ENCODE results near the gene CERS4.
A peak's percentile ranks its signal among the peaks of the same experiment; 100 is the strongest.

CERS4 gene

GRCh38 chr19:8306235-8307054 is 97.3 kb downstream of the CERS4 start:
- Histone ChIP-seq H3K9ac (ENCODE audit: low read length) (no peak overlapping the region), H4K91ac (ENCODE audit: low read depth, low read length) (no peak overlapping the region), H3K79me1 (ENCODE audit: low read length) (peaks cover 2% of the 10 kb centered on the region), H3K27me3 (ENCODE audit: insufficient read depth, low read length) (no peaks in the 10 kb centered on the region), H3K79me2 (ENCODE audit: control insufficient read depth, insufficient read depth, low read length, poor library complexity) (no peaks in the 10 kb centered on the region), H4K12ac (ENCODE audit: low read depth, low read length) (no peak overlapping the region), H3K4me1 (ENCODE audit: control insufficient read depth in 1 of 2, insufficient read depth in 2 of 2, low read length in 2 of 2) (peaks cover 8 to 11% of the 10 kb centered on the region in 2 experiments), H3K27ac (ENCODE audit: low read depth, low read length) (no peak overlapping the region), H2BK120ac (ENCODE audit: insufficient read depth, low read length, poor library complexity) (no peak overlapping the region), H2BK5ac (ENCODE audit: low read depth, low read length, poor library complexity) (no peak overlapping the region), H3K23ac (ENCODE audit: low read length) (no peak overlapping the region), H3K4ac (ENCODE audit: low read depth, low read length) (no peak overlapping the region), H3K14ac (ENCODE audit: low read length) (no peak overlapping the region), H3K18ac (ENCODE audit: low read length) (no peak overlapping the region), H2AK5ac (ENCODE audit: low read length) (no peak overlapping the region), H3K36me3 (ENCODE audit: control insufficient read depth in 1 of 2, insufficient read depth in 2 of 2, low read length in 2 of 2) (peaks cover 20% of the 10 kb centered on the region in 2 experiments), H3K9me3 (ENCODE audit: insufficient read depth, low read depth, low read length) (peaks cover 2% of the 10 kb centered on the region), H3K4me3 (ENCODE audit: low read depth, low read length) (no peak overlapping the region), H2AFZ (ENCODE audit: insufficient read depth, low read length, poor library complexity) (no peak overlapping the region), H2BK12ac (ENCODE audit: low read length) (no peak overlapping the region), H3K4me2 (ENCODE audit: low read length) (no peak overlapping the region), H4K8ac (ENCODE audit: low read depth, low read length) (no peak overlapping the region)
- DNase-seq: no peak
- no CpG with 5 or more reads among the region's 17 CpGs for WGBS (ENCODE audit: extremely low coverage, insufficient coverage, insufficient read length)

DNA sequence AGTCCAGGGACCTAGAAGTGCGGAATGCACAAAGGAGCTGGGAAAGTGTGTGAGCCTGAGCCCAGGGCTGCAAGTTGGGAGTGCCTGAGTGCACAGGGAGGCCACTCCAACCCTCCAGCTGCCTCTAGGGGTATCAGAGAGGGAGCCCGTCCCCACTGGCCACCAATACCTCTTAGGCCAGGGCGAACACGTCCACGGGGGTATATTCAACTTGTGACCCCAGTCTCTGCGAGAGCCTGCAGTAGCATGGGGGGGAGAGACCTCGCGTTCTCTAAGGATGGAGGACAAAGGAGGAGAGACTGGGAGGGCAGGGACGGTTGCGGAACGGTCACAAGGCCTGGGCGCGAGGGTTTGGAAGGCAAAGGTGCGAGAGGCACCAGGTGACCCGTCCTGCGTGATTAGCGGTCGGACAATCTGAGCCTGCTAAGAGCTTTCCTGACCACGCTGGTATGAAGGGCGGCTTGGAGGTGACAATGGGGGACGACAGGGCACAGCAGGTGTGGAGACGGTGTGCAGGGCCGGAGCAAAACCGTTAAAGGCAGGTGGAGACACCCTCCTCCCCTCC is 98.3 kb downstream of the CERS4 start:
- Histone ChIP-seq H3K9ac (ENCODE audit: low read length) (no peak overlapping the region), H3K36me3 (ENCODE audit: control insufficient read depth in 1 of 2, insufficient read depth in 2 of 2, low read length in 2 of 2) (peaks cover 24 to 25% of the 10 kb centered on the region in 2 experiments), H3K14ac (ENCODE audit: low read length) (peak overlapping the region; percentile 12), H3K4me3 (ENCODE audit: low read depth, low read length) (peak overlapping the region; percentile 76), H2BK5ac (ENCODE audit: low read depth, low read length, poor library complexity) (no peak overlapping the region), H3K79me2 (ENCODE audit: control insufficient read depth, insufficient read depth, low read length, poor library complexity) (no peaks in the 10 kb centered on the region), H3K27me3 (ENCODE audit: insufficient read depth, low read length) (no peaks in the 10 kb centered on the region), H4K8ac (ENCODE audit: low read depth, low read length) (peak overlapping the region; percentile 3), H4K91ac (ENCODE audit: low read depth, low read length) (no peak overlapping the region), H3K23ac (ENCODE audit: low read length) (no peak overlapping the region), H3K18ac (ENCODE audit: low read length) (no peak overlapping the region), H2AK5ac (ENCODE audit: low read length) (no peak overlapping the region), H2AFZ (ENCODE audit: insufficient read depth, low read length, poor library complexity) (no peak overlapping the region), H3K4me2 (ENCODE audit: low read length) (peak overlapping the region; percentile 80), H2BK120ac (ENCODE audit: insufficient read depth, low read length, poor library complexity) (no peak overlapping the region), H3K4me1 (ENCODE audit: control insufficient read depth in 1 of 2, insufficient read depth in 2 of 2, low read length in 2 of 2) (peaks cover 8 to 11% of the 10 kb centered on the region in 2 experiments), H4K12ac (ENCODE audit: low read depth, low read length) (no peak overlapping the region), H3K27ac (ENCODE audit: low read depth, low read length) (no peak overlapping the region), H2BK12ac (ENCODE audit: low read length) (no peak overlapping the region), H3K4ac (ENCODE audit: low read depth, low read length) (no peak overlapping the region), H3K79me1 (ENCODE audit: low read length) (peaks cover 2% of the 10 kb centered on the region), H3K9me3 (ENCODE audit: insufficient read depth, low read depth, low read length) (peaks cover 2% of the 10 kb centered on the region)
- no CpG with 5 or more reads among the region's 24 CpGs for WGBS (ENCODE audit: extremely low coverage, insufficient coverage, insufficient read length)
- DNase-seq: no peak

DNA sequence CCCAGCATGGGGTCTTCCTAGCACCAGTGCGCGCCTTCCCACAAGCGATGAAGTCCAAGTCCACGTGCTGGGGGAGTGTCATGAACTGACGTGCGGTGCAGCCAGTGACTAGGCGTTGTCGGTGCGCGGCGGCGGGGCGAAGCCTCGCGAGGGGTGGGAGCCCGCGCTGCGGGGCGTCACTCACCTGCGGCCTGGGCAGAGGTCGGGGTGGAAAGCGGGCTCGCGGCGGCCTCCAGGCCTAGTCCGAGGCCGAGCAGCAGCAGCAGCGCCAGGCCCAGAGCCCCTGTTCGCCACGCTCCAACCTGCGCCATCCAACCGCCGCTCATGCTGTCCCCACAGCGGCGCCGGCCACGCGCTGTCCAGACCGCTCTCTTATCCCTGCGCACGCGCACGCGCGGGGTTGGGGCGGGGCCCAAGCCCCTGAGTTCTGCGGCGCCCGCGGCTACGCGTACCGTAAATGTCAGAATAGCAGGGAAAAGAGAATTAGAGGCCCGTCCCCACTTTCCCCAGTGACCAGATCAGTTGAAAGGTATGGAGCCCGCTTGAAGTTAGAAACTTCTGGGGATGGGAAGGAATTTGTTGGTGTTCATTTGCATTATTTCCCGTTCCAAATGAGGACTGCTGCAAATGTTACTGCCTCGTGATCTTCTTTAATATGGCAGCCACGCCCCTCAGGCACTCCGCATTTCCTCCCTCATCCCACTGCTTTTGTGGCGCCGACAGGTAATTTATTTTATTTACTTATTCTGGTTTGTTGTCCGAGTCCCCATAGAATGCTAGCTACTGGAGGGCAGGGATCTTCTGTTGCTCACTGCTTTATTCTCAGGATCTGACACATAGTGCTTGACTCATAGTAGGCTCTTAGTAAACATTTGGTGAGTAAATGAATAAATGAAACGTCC is 99.0 kb downstream of the CERS4 start, which contains the start of gene CD320:
TSS of gene CD320 (minus strand) at position 394 of the 902 bp plus-strand sequence. CDS start at position 326, 68 bp downstream.
- H3K27ac ChIP-seq (ENCODE audit: low read depth, low read length): no peak within 1 kb of the TSS
- DNase-seq: peak; percentile 80 to 95
- H4K8ac ChIP-seq (ENCODE audit: low read depth, low read length): peak within 1 kb of the TSS; percentile 3

GRCh38 chr19:8308891-8309291 is 99.7 kb downstream of the CERS4 start:
- peaks cover 2% of the 10 kb centered on the region for H3K9me3 ChIP-seq (ENCODE audit: insufficient read depth, low read depth, low read length)
- H2BK120ac ChIP-seq (ENCODE audit: insufficient read depth, low read length, poor library complexity): no peak overlapping the region
- no peaks in the 10 kb centered on the region for H3K79me2 ChIP-seq (ENCODE audit: control insufficient read depth, insufficient read depth, low read length, poor library complexity)
- H3K4me1 ChIP-seq (ENCODE audit: control insufficient read depth in 1 of 2, insufficient read depth in 2 of 2, low read length in 2 of 2): peaks cover 8 to 11% of the 10 kb centered on the region in 2 experiments
- H2AK5ac ChIP-seq (ENCODE audit: low read length): no peak overlapping the region
- H3K23ac ChIP-seq (ENCODE audit: low read length): no peak overlapping the region
- H3K4ac ChIP-seq (ENCODE audit: low read depth, low read length): no peak overlapping the region
- H4K8ac ChIP-seq (ENCODE audit: low read depth, low read length): no peak overlapping the region
- H3K27ac ChIP-seq (ENCODE audit: low read depth, low read length): no peak overlapping the region
- peaks cover 2% of the 10 kb centered on the region for H3K79me1 ChIP-seq (ENCODE audit: low read length)
- peaks cover 28 to 31% of the 10 kb centered on the region in 2 experiments for H3K36me3 ChIP-seq (ENCODE audit: control insufficient read depth in 1 of 2, insufficient read depth in 2 of 2, low read length in 2 of 2)
- H4K91ac ChIP-seq (ENCODE audit: low read depth, low read length): no peak overlapping the region
- peak overlapping the region; percentile 80 for H3K4me2 ChIP-seq (ENCODE audit: low read length)
- H3K9ac ChIP-seq (ENCODE audit: low read length): no peak overlapping the region
- H2BK5ac ChIP-seq (ENCODE audit: low read depth, low read length, poor library complexity): no peak overlapping the region
- H2AFZ ChIP-seq (ENCODE audit: insufficient read depth, low read length, poor library complexity): no peak overlapping the region
- H3K14ac ChIP-seq (ENCODE audit: low read length): no peak overlapping the region
- H3K27me3 ChIP-seq (ENCODE audit: insufficient read depth, low read length): no peaks in the 10 kb centered on the region
- no peak for DNase-seq
- WGBS (ENCODE audit: extremely low coverage, insufficient coverage, insufficient read length): no CpG with 5 or more reads among the region's 17 CpGs
- no peak overlapping the region for H3K4me3 ChIP-seq (ENCODE audit: low read depth, low read length)
- H3K18ac ChIP-seq (ENCODE audit: low read length): no peak overlapping the region
- no peak overlapping the region for H2BK12ac ChIP-seq (ENCODE audit: low read length)
- no peak overlapping the region for H4K12ac ChIP-seq (ENCODE audit: low read depth, low read length)

More for the DNA sequence above, 99.0 kb downstream of the CERS4 start, which contains the start of gene CD320:
- Histone ChIP-seq H3K9ac (ENCODE audit: low read length) (peak within 1 kb of the TSS; percentile 48), H3K18ac (ENCODE audit: low read length) (no peak within 1 kb of the TSS), H3K4ac (ENCODE audit: low read depth, low read length) (no peak within 1 kb of the TSS), H2AK5ac (ENCODE audit: low read length) (no peak within 1 kb of the TSS), H3K27me3 (ENCODE audit: insufficient read depth, low read length) (no peaks in the 10 kb centered on the region), H4K91ac (ENCODE audit: low read depth, low read length) (peak within 1 kb of the TSS; percentile 33), H3K4me3 (ENCODE audit: low read depth, low read length) (peak within 1 kb of the TSS; percentile 76), H4K12ac (ENCODE audit: low read depth, low read length) (peak within 1 kb of the TSS; percentile 20), H3K14ac (ENCODE audit: low read length) (peak within 1 kb of the TSS; percentile 47), H3K4me1 (ENCODE audit: control insufficient read depth in 1 of 2, insufficient read depth in 2 of 2, low read length in 2 of 2) (peaks cover 8 to 11% of the 10 kb centered on the region in 2 experiments), H3K23ac (ENCODE audit: low read length) (no peak within 1 kb of the TSS), H3K79me2 (ENCODE audit: control insufficient read depth, insufficient read depth, low read length, poor library complexity) (no peaks in the 10 kb centered on the region), H2AFZ (ENCODE audit: insufficient read depth, low read length, poor library complexity) (peak within 1 kb of the TSS; percentile 35), H2BK5ac (ENCODE audit: low read depth, low read length, poor library complexity) (no peak within 1 kb of the TSS), H3K36me3 (ENCODE audit: control insufficient read depth in 1 of 2, insufficient read depth in 2 of 2, low read length in 2 of 2) (peaks cover 25 to 31% of the 10 kb centered on the region in 2 experiments), H2BK12ac (ENCODE audit: low read length) (no peak within 1 kb of the TSS), H3K79me1 (ENCODE audit: low read length) (peaks cover 2% of the 10 kb centered on the region), H3K9me3 (ENCODE audit: insufficient read depth, low read depth, low read length) (peaks cover 2% of the 10 kb centered on the region), H3K4me2 (ENCODE audit: low read length) (peak within 1 kb of the TSS; percentile 80), H2BK120ac (ENCODE audit: insufficient read depth, low read length, poor library complexity) (no peak within 1 kb of the TSS)
- WGBS (ENCODE audit: extremely low coverage, insufficient coverage, insufficient read length): no CpG with 5 or more reads among the region's 63 CpGs

All from trophoblast cell (in vitro differentiated cells and primary cell).